DMS153 treated with DMSO at 0.1 percent for 48 hours (cell line): ENCODE data around the gene B4GAT1.
"Not testable (repeated sequence)": the region's sequence is repeated elsewhere in the genome, so short reads cannot be mapped to it uniquely, and the experiment has no call there.

Source experiments
- DNase-seq: peaks from one replicate; lab custom pipeline; 2025; ENCODE audit not compliant: unreplicated experiment; lab: John Stamatoyannopoulos, UW

Gene B4GAT1

GRCh38 chr11:66311965-66312548 lies 35.4 kb downstream of the B4GAT1 start:
- DNase-seq, result peak; percentile 93

DNA sequence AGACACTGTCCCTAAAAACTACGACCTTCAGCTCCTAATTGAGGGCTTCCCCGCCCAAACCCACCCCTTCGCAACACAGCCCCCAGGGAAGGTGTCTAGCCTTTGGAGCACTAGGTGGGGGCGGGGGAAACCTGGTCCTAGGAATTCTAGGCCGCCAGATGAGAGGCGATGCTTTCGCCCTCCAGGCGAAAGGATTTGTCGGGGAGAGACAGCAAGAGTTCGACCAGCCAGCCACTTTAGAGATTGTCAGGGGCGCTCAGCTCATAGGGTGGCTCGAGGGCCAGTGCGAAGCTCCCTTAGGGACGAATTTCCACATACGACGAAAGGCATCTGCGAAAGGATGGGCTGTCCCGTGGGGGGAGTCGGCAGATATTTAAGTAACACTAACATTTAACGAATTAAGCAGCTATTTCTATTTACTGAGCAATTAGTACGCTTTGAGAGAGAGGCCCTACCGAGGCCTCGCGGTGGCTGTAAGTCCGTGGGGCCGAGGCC lies 35.9 kb downstream of the B4GAT1 start:
- no peak for DNase-seq

DNA sequence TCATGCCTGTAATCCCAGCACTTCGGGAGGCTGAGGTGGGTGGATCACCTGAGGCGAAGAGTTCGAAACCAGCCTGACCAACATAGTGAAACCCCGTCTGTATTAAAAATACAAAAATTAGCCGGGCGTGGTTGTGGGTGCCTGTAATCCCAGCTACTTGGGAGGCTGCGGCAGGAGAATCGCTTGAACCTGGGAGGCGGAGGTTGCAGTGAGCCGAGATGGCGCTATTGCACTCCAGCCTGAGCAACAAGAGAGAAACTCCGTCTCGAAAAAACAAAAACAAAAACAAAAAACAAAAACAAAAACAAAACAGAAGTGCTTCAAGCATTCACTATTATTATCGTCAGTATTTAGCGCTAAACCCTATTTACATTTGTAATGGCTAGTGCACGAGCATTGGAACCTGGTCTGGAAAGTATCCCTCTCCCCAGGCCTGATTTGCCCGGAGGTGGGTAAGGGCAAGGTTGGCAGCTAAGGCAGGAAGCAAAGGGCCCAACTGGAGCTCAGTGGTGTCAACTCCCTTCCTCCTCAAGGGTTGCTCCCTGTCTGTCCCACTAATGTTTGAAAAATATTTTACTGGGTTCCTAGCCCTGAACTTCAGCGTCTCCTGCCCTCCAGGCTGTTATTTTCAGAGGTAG lies 36.5 kb downstream of the B4GAT1 start:
- DNase-seq, result not testable (repeated sequence)

- DNase-seq, result no peak
Observed at GRCh38 chr11:66310324-66310723, 37.1 kb downstream of the B4GAT1 start.

GRCh38 chr11:66309475-66309874 lies 38.0 kb downstream of the B4GAT1 start:
- DNase-seq, result no peak

DNA sequence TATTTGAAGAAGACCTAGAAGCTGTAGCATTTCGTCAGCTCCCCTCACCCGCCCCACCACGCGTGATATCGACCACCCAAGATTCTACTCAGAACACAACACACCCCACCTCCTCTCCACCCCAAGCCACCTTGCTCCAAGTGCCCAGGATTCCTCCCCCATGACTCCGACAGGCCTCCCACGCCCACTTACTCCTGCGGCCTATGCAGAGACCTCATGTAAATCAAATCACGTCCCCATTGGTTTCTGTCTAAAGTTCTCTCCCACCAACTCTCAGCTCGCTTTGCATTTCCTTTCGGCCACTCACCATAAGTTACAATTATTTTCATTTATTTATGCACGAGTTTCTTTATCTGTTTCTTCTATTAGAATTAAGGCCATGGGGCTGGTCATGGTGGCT lies 44.8 kb downstream of the B4GAT1 start:
- no peak for DNase-seq

DNA sequence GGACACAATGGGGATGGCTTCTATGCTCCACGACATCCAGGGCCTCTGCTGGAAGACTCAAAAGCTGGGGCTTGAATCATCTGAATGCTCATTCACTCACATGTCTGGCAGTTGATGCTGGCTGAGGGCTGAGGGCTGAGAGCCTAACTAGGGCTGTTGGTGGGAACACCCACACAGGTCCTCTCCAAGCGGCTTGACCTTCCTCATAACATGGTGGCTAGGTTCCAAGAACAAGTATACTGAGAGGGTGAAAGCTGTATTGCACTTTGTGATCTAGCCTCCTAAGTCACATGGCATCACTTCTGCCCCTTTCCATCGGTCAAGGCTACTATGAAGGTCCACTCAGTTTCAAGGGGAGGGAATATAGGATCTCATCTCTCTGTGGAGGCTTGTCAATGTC lies 48.2 kb downstream of the B4GAT1 start:
- DNase-seq, result no peak

- DNase-seq, result no peak
Observed at GRCh38 chr11:66297610-66298009, 49.8 kb downstream of the B4GAT1 start.
